Heart left ventricle (tissue), 13 donors: ENCODE results near the gene PBLD.

Experiments
- POLR2A ChIP-seq, 2 donors: fragments of 450-650 bp; IDR thresholded peaks; one replicate each; pipeline ENCODE4 v1.6.1; 2017; ENCODE audit warnings: antibody characterized with exemption in 2 of 2, mild to moderate bottlenecking in 2 of 2, moderate library complexity in 2 of 2
- TF ChIP-seq, protein P1 (sequence below), 12 donors: fragments of 200-600 bp; sonication (generic) in 4 of 12; IDR thresholded peaks; one replicate each; pipeline versions ENCODE4 v1.5.0 to v1.8.0; 2018 to 2022; ENCODE audit warnings: antibody characterized with exemption in 12 of 12, mild to moderate bottlenecking in 5 of 12
- donor health status: ischemic (EF 13 %, LVEDD 7.1; RV severe dilation, severe dysfunction).
- donor health status: DM: no; HTN: yes; CAD: no.
- donor health status: DM: no; HTN: no; CAD: no.
- donor health status: ischemic (EF 25% LVEDD 6.9; RV normal size, moderate dysfunction).
- donor health status: ischemic (EF 25% LVEDD 5.7; RV mildly dilated, moderate dysfunction).
- donor health status: ischemic (EF 35%, LVEDD 5.7; RV mildly dilated, moderate dysfunction).
- donor health status: nonischemic (EF 11% LVEDD 7.7; RV severe dilation, severe dysfunction).
- donor health status: DM: yes; HTN: yes; CAD: no.
- donor health status: PGD.
- donor health status: ischemic (EF 29% LVEDD 5.4; RV normal size, mild dysfunction).
- donor health status: nonischemic (EF 23%, LVEDD 6.1; RV moderate dilation, normal function).

DNA sequence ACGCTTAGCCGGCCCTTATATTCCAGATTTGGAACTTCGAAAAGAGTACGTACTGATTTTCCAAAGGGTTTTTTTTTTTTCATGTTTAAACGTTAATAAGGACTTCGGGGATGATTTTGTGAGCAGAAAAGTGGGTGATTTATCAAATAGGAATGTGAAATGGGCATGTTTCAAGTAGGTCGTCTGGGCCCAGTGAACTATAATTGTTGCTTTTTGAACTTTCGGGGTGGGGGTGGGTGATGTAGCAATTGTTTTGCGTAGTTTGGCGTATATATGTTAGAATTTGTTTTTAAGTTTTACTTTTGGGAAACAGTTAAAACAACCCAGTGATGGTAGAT lies 299 bp upstream of the PBLD start:
- TF ChIP-seq, protein P1, sequence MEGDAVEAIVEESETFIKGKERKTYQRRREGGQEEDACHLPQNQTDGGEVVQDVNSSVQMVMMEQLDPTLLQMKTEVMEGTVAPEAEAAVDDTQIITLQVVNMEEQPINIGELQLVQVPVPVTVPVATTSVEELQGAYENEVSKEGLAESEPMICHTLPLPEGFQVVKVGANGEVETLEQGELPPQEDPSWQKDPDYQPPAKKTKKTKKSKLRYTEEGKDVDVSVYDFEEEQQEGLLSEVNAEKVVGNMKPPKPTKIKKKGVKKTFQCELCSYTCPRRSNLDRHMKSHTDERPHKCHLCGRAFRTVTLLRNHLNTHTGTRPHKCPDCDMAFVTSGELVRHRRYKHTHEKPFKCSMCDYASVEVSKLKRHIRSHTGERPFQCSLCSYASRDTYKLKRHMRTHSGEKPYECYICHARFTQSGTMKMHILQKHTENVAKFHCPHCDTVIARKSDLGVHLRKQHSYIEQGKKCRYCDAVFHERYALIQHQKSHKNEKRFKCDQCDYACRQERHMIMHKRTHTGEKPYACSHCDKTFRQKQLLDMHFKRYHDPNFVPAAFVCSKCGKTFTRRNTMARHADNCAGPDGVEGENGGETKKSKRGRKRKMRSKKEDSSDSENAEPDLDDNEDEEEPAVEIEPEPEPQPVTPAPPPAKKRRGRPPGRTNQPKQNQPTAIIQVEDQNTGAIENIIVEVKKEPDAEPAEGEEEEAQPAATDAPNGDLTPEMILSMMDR (IDR thresholded peaks at IDR 0.05): no peak
- TF ChIP-seq POLR2A (IDR thresholded peaks at IDR 0.05): no peak
